ENCODE data around the gene RPP30. TPM values are rescaled to one million over a fixed set of nuclear protein-coding genes. Genes with fewer than 3 reads are reported as not detected.

The RPP30 gene
- total RNA-seq, 6 experiments from 2014 or later, result 10.1 to 16.8 (median 12.8) TPM

DNA sequence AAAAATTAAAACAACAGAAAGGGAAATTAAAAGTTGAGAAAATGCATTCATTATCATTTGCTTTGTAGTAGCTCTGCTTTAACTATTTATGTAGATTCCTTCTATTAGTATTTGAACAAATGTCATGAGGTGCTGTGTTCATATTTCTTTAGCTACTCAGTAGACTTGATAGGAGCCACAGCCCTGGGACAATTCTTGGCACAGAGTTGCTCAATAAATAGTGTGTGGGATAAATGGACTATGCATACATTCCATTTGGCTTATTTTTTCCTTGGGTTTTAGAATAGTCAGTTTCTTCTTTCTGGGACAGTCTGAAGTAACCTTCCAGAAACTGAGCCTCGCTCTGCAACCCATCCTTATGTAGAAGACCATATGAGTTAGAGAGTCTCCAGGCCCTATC, 13.4 kb downstream of the RPP30 start:
- Histone ChIP-seq H3K9me3 (no peaks in the 10 kb centered on the region), H3K27ac (no peak overlapping the region), H3K4me1 (peaks cover 0 to 28% (median 11%) of the 10 kb centered on the region in 4 donors), H3K27me3 (no peaks in the 10 kb centered on the region), H3K4me3 (no peak overlapping the region), H3K36me3 (no peaks in the 10 kb centered on the region)
- 100% methylated on average over 1 of the region's 1 CpG for WGBS (ENCODE audit: insufficient coverage, low coverage, low lambda C conversion rate, missing lambda C conversion rate)
- no peak for DNase-seq
- TF ChIP-seq, protein P1, sequence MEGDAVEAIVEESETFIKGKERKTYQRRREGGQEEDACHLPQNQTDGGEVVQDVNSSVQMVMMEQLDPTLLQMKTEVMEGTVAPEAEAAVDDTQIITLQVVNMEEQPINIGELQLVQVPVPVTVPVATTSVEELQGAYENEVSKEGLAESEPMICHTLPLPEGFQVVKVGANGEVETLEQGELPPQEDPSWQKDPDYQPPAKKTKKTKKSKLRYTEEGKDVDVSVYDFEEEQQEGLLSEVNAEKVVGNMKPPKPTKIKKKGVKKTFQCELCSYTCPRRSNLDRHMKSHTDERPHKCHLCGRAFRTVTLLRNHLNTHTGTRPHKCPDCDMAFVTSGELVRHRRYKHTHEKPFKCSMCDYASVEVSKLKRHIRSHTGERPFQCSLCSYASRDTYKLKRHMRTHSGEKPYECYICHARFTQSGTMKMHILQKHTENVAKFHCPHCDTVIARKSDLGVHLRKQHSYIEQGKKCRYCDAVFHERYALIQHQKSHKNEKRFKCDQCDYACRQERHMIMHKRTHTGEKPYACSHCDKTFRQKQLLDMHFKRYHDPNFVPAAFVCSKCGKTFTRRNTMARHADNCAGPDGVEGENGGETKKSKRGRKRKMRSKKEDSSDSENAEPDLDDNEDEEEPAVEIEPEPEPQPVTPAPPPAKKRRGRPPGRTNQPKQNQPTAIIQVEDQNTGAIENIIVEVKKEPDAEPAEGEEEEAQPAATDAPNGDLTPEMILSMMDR (IDR thresholded peaks at IDR 0.05), result no peak
- no peak for TF ChIP-seq POLR2A (IDR thresholded peaks at IDR 0.05)
- intact Hi-C loops (cut with DNase I), result no loop called here
- ATAC-seq, result no peak

DNA sequence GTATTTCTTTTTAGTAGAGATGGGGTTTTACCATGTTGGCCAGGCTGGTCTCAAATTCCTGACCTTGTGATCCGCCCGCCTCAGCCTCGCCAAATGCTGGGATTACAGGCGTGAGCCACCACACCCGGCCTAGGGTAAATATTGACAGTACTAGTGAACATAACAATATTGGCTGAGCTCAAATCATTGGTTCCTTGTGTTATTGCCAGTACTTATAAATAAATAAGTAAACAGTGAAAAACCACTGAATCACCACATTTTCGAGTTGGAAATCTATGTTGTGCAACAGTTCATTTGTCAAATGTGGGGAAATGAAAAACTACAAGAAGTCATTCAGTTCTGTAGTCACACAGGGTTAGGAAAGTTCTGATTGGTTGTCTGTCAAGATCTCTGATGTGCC, 15.8 kb downstream of the RPP30 start:
- intact Hi-C loops (cut with DNase I), result no loop called here
- no peaks in the 10 kb centered on the region for H3K9me3 ChIP-seq
- peak overlapping the region; percentile 35 to 44 (median 43) for H3K27ac ChIP-seq
- H3K4me1 ChIP-seq, result peaks cover 0 to 28% (median 11%) of the 10 kb centered on the region in 4 donors
- DNase-seq, result peak; percentile 75 to 79 (median 78)
- no peaks in the 10 kb centered on the region for H3K27me3 ChIP-seq
- peak; percentile 93 to 98 (median 95) for ATAC-seq
- TF ChIP-seq, protein P1 (IDR thresholded peaks at IDR 0.05), result no peak
- no peak for TF ChIP-seq POLR2A (IDR thresholded peaks at IDR 0.05)
- H3K36me3 ChIP-seq, result peaks cover 0 to 15% (median 1%) of the 10 kb centered on the region in 4 donors
- no peak overlapping the region for H3K4me3 ChIP-seq
- 41% methylated on average over 6 of the region's 6 CpGs for WGBS (ENCODE audit: insufficient coverage, low coverage, low lambda C conversion rate, missing lambda C conversion rate)

DNA sequence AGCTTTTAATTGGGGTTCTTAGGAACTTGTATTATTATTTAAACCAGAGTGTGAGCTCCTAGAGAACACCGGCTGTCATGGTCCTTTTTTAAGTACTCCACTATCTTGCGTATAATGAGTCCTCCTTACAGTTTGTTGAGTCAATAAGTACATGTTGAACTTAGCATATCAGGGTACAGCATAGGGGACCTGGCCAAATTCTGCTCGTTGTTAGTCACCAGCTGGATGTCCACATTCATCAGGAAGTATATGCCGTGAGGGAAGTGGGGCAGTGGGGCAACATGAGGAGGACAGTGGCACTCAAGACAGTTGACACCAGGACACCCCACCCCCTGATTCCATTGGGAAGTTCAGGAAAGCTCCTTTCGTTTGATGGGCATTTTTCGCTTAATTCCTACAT, 16.6 kb downstream of the RPP30 start:
- peak in 2 of 4 donors; percentile 18 to 67 for ATAC-seq
- Histone ChIP-seq H3K27me3 (no peaks in the 10 kb centered on the region), H3K27ac (peak overlapping the region in 1 of 3 donors; percentile 35), H3K4me1 (peaks cover 0 to 24% (median 10%) of the 10 kb centered on the region in 4 donors), H3K4me3 (no peak overlapping the region), H3K9me3 (no peaks in the 10 kb centered on the region), H3K36me3 (peaks cover 0 to 17% (median 1%) of the 10 kb centered on the region in 4 donors)
- 70% methylated on average over 6 of the region's 6 CpGs for WGBS (ENCODE audit: insufficient coverage, low coverage, low lambda C conversion rate, missing lambda C conversion rate)
- peak in 1 of 3 donors; percentile 25 for DNase-seq
- intact Hi-C loops (cut with DNase I), result no loop called here
- TF ChIP-seq, protein P1 (IDR thresholded peaks at IDR 0.05), result no peak
- TF ChIP-seq POLR2A (IDR thresholded peaks at IDR 0.05), result no peak

DNA sequence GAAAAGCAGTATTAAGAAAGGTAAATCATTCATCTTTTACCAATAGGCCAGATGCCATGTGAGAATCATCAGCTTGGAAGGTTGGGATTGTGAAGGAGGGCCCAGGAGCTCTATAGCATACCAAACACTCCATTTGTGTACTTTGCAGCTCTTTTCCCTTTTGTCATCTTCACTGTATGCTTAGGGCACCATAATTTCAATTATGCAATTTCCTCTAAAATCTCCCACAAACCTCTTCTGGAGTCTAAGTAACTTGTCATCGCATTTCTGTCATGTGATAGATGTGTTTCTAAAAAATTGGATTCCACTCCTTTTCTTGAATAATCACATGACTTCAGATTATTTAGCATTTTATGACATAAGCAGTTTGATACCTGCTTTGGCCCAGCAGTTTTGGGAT, 17.9 kb downstream of the RPP30 start:
- intact Hi-C loops (cut with DNase I), result no loop called here
- 82% methylated on average over 1 of the region's 1 CpG for WGBS (ENCODE audit: insufficient coverage, low coverage, low lambda C conversion rate, missing lambda C conversion rate)
- H3K4me3 ChIP-seq, result no peak overlapping the region
- no peak for ATAC-seq
- H3K9me3 ChIP-seq, result no peaks in the 10 kb centered on the region
- H3K4me1 ChIP-seq, result peaks cover 0 to 15% (median 7%) of the 10 kb centered on the region in 4 donors
- no peak for DNase-seq
- no peaks in the 10 kb centered on the region for H3K27me3 ChIP-seq
- TF ChIP-seq, protein P1 (IDR thresholded peaks at IDR 0.05), result no peak
- no peak for TF ChIP-seq POLR2A (IDR thresholded peaks at IDR 0.05)
- H3K36me3 ChIP-seq, result peaks cover 0 to 17% (median 1%) of the 10 kb centered on the region in 4 donors
- H3K27ac ChIP-seq, result no peak overlapping the region

All from right lobe of liver (tissue), 6 donors.